DMS79 (cell line): ENCODE results near the gene FOXE1.

Experiments used
- DNase-seq: peaks from one replicate; lab custom pipeline; 2025; lab: John Stamatoyannopoulos, UW

Gene FOXE1

DNA sequence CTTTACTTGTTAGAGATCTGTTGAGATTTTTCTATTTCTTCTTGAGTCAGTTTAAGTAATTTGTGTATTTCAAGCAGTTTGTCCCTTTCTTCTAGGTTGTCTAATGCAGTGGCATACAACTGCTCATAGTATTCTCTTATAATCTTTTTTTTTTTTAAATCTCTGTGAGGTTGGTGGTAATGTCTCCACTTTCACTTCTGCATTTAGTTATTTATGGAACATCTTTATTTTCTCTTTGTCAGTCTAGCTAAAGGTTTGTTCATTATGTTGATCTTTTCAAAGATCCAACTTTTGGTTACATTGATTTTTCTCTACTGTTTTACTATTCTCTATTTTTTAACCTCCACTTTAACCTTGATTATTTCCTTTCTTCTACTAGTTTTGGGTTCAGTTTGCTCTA lies 13.8 kb downstream of the FOXE1 start:
- no peak for DNase-seq

- no peak for DNase-seq
These were observed 15.8 kb downstream of the FOXE1 start for GRCh38 chr9:97868859-97869258.

- no peak for DNase-seq
These were observed 20.4 kb downstream of the FOXE1 start for GRCh38 chr9:97873425-97873824.

DNA sequence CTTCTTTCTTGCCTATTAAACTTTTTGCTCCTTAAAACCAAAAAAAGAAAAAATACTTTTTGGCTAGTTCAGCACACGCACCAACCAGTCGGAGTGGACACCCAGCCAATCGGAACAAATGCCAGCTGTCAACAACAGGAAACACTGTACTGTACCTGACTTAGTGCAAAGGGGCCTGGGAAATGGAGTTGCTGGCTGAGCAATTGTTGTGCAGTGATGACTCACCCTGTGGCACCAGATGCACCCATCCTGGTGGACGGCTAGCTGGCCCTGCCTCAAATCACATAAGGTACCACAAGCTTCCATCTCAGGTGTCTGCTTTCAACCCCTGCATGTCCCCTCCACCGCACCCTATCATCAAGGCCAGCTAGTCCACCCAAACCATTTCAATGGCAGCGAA lies 20.9 kb downstream of the FOXE1 start:
- no peak for DNase-seq

GRCh38 chr9:97874624-97875023 lies 21.6 kb downstream of the FOXE1 start:
- DNase-seq: no peak

DNA sequence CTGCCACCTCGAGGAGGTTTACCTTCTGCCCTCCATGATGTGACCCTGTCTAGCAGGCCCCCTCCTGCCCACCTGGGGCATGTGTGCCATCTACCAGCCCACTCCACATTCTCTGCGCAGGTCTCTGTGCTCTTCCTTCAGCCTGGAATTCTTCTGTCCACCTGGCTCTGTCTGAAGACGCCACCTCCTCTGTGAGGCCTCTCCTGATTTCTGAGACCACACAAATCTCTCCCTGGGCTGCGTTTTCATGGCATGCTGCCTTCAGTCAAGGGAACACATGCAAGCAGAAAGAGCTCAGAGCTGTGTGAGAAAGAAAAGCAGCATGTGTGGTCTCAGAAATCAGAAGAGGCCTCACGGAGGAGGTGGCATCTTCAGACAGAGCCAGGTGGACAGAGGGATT lies 22.1 kb downstream of the FOXE1 start:
- no peak for DNase-seq

- no peak for DNase-seq
These were observed 23.0 kb downstream of the FOXE1 start for GRCh38 chr9:97876061-97876460.

DNA sequence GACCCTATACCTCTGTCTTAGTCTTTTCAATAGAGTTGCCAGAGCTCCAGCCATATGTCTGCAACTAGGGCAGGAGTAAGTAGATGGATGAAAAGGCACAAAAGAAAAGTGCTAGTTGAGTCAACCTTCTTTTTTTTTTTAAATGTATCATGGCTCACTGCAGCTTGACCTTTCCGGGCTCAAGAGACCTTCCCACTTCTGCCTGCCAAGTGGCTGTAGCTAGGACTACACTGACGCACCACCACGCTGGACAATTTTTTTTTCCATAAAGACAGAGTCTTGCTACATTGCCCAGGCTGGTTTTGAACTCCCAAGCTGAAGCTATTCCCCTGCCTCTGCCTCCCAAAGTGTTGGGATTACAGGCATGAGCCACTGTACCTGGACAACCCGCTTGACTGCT lies 27.3 kb downstream of the FOXE1 start:
- DNase-seq: no peak

DNA sequence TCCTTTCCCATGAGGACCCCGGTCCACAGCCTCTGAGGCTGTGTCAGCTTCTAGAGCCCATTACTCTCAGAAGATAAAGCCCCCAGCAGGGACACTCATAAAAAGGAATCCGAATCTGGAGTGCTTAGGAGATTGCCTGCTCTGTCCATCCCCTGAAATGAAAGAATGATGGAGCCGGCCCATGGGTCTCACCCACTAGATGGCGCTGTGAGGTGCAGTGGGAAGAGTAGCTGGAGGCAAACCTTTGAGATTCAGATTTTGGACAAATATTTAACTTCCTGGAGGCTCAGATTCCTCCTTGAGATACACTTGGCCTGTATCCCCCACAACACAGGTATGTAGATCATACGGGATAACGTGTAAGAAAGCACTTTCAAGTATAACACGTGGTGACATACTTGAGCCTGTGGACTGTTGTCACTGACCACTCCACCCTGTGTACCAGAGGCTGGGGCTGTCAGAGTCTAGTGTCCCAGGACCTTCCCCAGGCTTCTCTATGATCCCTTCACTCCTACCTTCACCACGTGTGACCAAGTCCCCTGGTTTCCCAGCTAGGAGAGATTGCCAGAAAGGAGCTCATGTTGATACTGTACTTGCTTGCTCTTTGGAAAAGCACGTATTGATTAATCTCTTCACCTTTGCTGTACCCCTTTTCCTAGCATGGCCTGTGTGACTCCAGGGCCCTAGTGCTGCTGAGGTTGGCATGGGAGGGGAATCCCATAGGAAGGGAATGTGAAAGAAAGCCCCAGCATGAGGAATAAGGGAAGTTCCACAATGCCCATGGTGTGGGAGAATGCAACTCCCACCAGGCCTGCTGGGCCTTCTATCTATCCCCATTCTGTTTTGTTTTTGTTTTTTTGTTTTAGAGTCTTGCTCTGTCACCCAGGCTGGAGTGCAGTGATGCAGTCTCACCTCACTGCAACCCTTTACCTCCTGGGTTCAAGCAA lies 37.2 kb downstream of the FOXE1 start:
- no peak for DNase-seq

- no peak for DNase-seq
These were observed 38.7 kb downstream of the FOXE1 start for GRCh38 chr9:97891736-97892135.

GRCh38 chr9:97892421-97892820 lies 39.4 kb downstream of the FOXE1 start:
- no peak for DNase-seq

DNA sequence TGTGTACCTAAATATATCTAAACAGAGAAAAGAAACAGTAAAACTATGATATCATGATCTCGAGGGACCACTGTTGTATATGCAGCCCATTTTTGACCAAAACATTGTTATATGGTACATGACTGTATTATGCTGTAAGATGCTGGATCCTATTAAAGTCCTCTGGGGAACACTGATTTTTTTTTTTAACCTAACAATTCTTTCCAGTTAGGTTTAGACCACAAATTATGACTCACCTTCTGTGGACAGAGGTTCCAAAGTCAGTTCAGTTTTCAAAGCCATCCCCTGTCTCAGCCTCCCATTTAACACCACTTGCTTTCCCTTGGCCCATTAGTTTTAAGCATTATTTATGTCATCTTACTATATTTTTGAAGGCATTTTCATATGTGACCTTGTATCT lies 42.2 kb downstream of the FOXE1 start:
- DNase-seq: no peak

GRCh38 chr9:97895695-97896332 lies 42.8 kb downstream of the FOXE1 start:
- no peak for DNase-seq

GRCh38 chr9:97900103-97900737 lies 47.2 kb downstream of the FOXE1 start:
- DNase-seq: no peak

GRCh38 chr9:97900738-97901565 lies 47.9 kb downstream of the FOXE1 start:
- no peak for DNase-seq

DNA sequence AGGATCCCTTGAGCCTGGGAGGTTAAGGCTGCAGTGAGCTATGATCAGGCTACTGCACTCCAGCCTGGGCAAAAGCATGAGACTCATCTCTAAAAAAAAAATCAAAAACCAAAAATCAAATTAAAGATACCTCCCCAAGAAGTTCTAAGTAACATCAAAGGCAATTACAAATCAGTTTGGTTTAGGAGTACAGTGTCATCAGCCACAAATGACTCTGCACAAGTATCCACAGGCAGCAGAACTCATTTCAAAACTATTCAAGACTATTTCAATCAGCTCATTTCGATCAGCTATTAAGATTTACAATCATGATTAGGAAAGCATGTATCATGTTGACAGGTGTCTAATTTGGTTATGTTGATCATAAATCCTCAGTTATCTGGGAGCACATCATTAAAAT lies 50.2 kb downstream of the FOXE1 start:
- DNase-seq: no peak

GRCh38 chr9:97904725-97905124 lies 51.7 kb downstream of the FOXE1 start:
- no peak for DNase-seq

DNA sequence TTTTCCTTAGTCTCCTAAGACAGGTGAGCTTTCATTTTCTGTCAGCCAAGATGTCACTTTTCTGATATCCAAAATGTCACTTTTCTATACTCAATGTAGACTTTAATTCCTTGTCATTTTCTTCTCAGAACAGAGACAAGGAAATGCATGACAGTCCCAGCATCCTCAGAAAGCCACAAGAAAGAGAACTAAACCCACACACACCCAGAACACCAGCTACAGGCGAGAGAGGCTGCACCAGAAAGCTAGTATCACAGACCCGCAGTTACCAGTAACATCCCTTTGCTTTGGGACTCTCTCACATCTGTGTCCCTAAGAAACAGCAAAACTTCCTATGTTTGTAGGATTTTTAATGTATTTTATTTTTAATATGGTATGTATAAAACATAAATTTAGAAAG lies 52.2 kb downstream of the FOXE1 start:
- DNase-seq: no peak
